Measurements from ENCODE around the gene RNF144B.

DNA sequence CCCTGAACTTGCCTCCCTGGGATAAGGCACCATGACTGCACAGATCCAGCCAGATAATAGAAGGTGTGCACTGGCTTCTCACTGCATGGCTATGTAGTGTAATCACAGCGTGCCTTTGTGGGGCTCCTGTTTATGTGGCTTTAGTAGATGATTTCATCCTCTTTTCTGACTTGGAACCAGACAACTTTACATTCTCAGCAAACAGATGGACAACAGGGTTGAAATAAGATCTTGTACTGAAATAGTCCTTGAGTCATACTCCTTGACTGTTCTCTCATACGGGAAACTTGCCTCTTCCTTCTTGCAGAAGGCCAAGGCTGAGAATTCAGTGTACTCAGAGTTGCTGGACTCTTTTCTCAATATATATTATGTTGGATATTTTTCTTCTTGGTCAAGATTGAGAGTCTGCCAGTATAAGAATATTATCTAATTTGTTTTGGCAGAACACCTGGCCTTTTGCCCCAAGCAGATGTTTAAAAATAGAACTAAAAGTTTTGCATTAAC, 25.0 kb upstream of the RNF144B start:
- TF ChIP-seq SIN3A (conservative IDR thresholded peaks at IDR 0.05 in 1 of 2, IDR thresholded peaks at IDR 0.05 in 1 of 2; ENCODE audit: low read depth in 1 of 2, low read length in 2 of 2) (no peak), EZH2 (IDR thresholded peaks at IDR 0.05; ENCODE audit: low read depth, low read length, severe bottlenecking) (no peak), CBX8 (IDR thresholded peaks at IDR 0.05; ENCODE audit: borderline replicate concordance, low read depth, low read length) (no peak), POLR2A (IDR thresholded peaks at IDR 0.05; ENCODE audit: control extremely low read depth in 1 of 2, low read depth in 2 of 2, low read length in 2 of 2) (no peak), SIX5 (IDR thresholded peaks at IDR 0.05; ENCODE audit: low read depth, low read length) (no peak), RAD21 (IDR thresholded peaks at IDR 0.05 in 1 of 2, conservative IDR thresholded peaks at IDR 0.05 in 1 of 2; ENCODE audit: low read depth in 2 of 2, low read length in 2 of 2) (no peak), JUND (IDR thresholded peaks at IDR 0.05; ENCODE audit: low read length) (no peak)
- TF ChIP-seq, protein P1, sequence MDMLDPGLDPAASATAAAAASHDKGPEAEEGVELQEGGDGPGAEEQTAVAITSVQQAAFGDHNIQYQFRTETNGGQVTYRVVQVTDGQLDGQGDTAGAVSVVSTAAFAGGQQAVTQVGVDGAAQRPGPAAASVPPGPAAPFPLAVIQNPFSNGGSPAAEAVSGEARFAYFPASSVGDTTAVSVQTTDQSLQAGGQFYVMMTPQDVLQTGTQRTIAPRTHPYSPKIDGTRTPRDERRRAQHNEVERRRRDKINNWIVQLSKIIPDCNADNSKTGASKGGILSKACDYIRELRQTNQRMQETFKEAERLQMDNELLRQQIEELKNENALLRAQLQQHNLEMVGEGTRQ (IDR thresholded peaks at IDR 0.05; ENCODE audit: low read length) = no peak
- TF ChIP-seq, protein P2, sequence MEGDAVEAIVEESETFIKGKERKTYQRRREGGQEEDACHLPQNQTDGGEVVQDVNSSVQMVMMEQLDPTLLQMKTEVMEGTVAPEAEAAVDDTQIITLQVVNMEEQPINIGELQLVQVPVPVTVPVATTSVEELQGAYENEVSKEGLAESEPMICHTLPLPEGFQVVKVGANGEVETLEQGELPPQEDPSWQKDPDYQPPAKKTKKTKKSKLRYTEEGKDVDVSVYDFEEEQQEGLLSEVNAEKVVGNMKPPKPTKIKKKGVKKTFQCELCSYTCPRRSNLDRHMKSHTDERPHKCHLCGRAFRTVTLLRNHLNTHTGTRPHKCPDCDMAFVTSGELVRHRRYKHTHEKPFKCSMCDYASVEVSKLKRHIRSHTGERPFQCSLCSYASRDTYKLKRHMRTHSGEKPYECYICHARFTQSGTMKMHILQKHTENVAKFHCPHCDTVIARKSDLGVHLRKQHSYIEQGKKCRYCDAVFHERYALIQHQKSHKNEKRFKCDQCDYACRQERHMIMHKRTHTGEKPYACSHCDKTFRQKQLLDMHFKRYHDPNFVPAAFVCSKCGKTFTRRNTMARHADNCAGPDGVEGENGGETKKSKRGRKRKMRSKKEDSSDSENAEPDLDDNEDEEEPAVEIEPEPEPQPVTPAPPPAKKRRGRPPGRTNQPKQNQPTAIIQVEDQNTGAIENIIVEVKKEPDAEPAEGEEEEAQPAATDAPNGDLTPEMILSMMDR (IDR thresholded peaks at IDR 0.05; ENCODE audit: control extremely low read depth in 1 of 3, insufficient read depth in 1 of 3, low read depth in 1 of 3, low read length in 3 of 3) = no peak
- TF ChIP-seq, protein P3, sequence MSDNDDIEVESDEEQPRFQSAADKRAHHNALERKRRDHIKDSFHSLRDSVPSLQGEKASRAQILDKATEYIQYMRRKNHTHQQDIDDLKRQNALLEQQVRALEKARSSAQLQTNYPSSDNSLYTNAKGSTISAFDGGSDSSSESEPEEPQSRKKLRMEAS (IDR thresholded peaks at IDR 0.05) = no peak

Measured in H1 (cell line).